Measurements from ENCODE around the gene STEAP1B. TPM values are rescaled to one million over a fixed set of nuclear protein-coding genes. Genes with fewer than 3 reads are reported as not detected.

Gene STEAP1B
- total and polyA plus RNA-seq, 8 donors: 0.13 to 1.6 TPM; not detected in 6

DNA sequence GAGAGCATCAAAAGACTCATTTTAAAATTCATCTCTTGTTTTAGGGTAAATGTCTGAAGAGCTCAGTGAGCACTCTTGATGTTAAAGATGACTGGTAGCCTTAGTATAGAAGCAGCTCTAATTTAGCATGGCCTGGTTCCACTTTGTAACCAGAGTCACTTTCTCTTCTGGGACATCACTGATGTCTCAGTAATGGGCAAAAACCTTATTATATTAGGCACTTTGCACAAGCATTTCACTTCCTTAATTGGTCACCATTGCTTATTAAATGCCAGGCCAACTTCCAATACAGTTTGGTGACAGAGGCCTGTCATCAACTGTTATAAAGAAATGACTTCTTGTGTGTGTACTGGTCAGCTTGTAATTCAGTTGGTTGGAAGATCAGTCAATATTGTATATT is 53.0 kb downstream of the STEAP1B start:
- intact Hi-C loops (cut with DNase I; ENCODE audit: low total_unique reads): no loop called here
- no peak overlapping the region for H3K27ac ChIP-seq
- TF ChIP-seq EP300 (IDR thresholded peaks at IDR 0.05) (no peak), POLR2AphosphoS5 (IDR thresholded peaks at IDR 0.05) (no peak), POLR2A (IDR thresholded peaks at IDR 0.05) (no peak)
- TF ChIP-seq, protein P1, sequence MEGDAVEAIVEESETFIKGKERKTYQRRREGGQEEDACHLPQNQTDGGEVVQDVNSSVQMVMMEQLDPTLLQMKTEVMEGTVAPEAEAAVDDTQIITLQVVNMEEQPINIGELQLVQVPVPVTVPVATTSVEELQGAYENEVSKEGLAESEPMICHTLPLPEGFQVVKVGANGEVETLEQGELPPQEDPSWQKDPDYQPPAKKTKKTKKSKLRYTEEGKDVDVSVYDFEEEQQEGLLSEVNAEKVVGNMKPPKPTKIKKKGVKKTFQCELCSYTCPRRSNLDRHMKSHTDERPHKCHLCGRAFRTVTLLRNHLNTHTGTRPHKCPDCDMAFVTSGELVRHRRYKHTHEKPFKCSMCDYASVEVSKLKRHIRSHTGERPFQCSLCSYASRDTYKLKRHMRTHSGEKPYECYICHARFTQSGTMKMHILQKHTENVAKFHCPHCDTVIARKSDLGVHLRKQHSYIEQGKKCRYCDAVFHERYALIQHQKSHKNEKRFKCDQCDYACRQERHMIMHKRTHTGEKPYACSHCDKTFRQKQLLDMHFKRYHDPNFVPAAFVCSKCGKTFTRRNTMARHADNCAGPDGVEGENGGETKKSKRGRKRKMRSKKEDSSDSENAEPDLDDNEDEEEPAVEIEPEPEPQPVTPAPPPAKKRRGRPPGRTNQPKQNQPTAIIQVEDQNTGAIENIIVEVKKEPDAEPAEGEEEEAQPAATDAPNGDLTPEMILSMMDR (IDR thresholded peaks at IDR 0.05): no peak

DNA sequence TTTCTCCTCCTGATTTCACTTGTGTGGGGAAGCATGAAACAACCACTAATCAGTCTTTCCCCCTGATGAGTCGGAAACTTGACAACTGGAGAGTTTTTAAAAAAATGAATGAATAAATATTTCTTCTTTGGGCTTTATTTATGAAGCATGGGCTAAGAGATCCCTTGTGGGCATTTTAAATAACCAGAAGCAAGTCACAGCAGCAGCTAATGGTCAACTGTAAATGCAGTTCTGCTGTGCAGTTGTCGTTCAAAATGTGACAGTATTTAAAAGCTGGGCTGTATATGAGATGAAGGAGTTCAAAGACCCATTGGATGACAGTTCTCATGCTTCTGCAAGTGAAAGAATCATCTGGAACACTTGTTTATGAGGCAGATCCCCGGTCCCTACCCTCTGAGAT is 54.1 kb downstream of the STEAP1B start:
- Histone ChIP-seq H3K36me3 (no peaks in the 10 kb centered on the region), H3K9me3 (no peaks in the 10 kb centered on the region), H3K4me1 (peaks cover 0 to 33% (median 22%) of the 10 kb centered on the region in 4 donors), H3K4me3 (no peak overlapping the region), H3K27me3 (no peaks in the 10 kb centered on the region), H3K27ac (peak overlapping the region in 1 of 5 donors; percentile 26)
- WGBS, 5 donors: 65 to 80% (median 72%) methylated on average over 3 of the region's 3 CpGs
- intact Hi-C loops (cut with DNase I; ENCODE audit: low total_unique reads): no loop called here
- DNase-seq: no peak
- TF ChIP-seq, protein P1 (IDR thresholded peaks at IDR 0.05): no peak
- TF ChIP-seq POLR2A (IDR thresholded peaks at IDR 0.05) (no peak), POLR2AphosphoS5 (IDR thresholded peaks at IDR 0.05) (no peak), EP300 (IDR thresholded peaks at IDR 0.05) (no peak)

More for the DNA sequence above, 53.0 kb downstream of the STEAP1B start:
- Histone ChIP-seq H3K27me3 (peaks cover 0 to 2% (median 0%) of the 10 kb centered on the region in 3 donors), H3K4me1 (peaks cover 0 to 33% (median 23%) of the 10 kb centered on the region in 4 donors), H3K4me3 (no peak overlapping the region), H3K9me3 (no peaks in the 10 kb centered on the region), H3K36me3 (no peaks in the 10 kb centered on the region)
- no peak for DNase-seq

DNA sequence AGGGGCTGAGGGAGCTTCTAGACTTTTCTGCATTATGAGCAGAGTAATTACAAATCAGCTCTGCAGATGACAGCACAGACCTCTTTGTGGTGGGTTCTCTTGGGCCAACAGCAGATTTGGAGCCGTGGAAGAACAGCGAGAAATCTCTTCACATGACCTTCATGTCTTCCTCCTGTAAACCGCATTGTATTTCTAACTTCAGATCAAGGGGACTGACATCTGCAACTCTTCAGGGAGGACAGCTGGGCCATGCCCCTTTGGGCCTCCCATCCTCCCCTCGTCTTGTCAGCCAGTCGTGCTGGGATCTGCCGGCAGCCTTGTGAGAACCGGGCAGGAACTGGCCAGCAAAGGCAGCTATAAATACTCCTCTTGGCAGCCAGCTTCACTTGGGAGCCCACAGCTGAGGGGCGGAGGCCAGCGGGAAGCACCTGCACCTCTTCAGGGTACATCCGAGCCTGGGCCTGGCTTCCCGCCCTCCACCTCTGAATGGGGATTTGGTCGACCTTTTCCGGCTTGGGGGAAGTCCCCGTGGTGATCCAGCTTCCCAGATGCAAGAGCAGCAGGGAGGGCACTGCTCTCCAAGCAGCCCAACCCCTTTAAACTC is 54.7 kb downstream of the STEAP1B start:
- 28 to 57% (median 46%) methylated on average over 7 to 14 of the region's 14 CpGs for WGBS, 5 donors
- Histone ChIP-seq H3K4me1 (peaks cover 0 to 33% (median 22%) of the 10 kb centered on the region in 4 donors), H3K4me3 (peak overlapping the region in 1 of 4 donors; percentile 12), H3K9me3 (no peaks in the 10 kb centered on the region), H3K27me3 (no peaks in the 10 kb centered on the region), H3K36me3 (no peaks in the 10 kb centered on the region), H3K27ac (peak overlapping the region in 4 of 5 donors; percentile 1 to 61 (median 30))
- peak in 2 of 3 donors; percentile 23 to 27 for TF ChIP-seq POLR2AphosphoS5 (IDR thresholded peaks at IDR 0.05)
- TF ChIP-seq POLR2A (IDR thresholded peaks at IDR 0.05): no peak
- intact Hi-C loops (cut with DNase I; ENCODE audit: low total_unique reads): no loop called here
- DNase-seq: peak; percentile 44 to 76

DNA sequence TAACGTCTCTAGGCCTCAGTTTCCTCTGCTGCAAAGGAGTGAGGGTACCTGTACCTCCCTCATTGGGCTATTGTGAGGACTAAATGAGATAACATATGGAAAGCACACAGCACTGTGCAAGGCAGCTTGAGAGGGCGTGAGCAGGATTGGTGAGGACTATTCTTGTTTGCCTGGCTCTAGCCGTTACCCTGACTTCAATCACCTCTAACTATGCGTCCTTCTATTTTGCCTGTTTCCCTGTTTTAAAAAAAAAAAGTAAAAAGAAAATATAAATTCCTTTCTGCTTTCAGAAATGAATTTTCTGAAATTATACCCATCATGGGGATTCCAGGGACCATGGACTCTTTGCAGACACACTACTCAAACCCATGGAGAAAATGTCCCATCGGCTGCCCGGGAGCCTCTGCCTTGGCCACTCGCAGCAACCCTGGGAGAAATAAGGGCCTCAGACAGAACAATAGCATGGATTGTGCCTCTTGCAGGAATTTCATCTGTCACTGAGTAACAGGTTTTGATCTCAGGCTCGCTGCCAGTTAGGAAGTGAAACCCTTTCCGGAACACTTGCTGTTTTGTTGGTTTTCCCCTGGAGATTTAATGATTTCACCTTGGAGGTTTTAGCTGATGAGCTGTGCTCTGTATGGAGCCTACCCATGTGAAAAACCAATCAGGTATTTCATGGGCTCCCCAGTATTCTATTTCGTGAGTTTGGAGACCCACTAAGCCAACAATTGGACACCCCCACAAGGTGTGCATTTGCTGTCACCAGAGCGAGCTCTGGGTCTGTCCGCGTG is 55.6 kb downstream of the STEAP1B start:
- Histone ChIP-seq H3K36me3 (no peaks in the 10 kb centered on the region), H3K27ac (peak overlapping the region in 2 of 5 donors; percentile 45 to 61), H3K9me3 (no peaks in the 10 kb centered on the region), H3K4me1 (peaks cover 0 to 33% (median 22%) of the 10 kb centered on the region in 4 donors), H3K27me3 (no peaks in the 10 kb centered on the region), H3K4me3 (no peak overlapping the region)
- WGBS, 5 donors: 56 to 72% (median 56%) methylated on average over 13 of the region's 13 CpGs
- TF ChIP-seq POLR2A (IDR thresholded peaks at IDR 0.05): no peak
- TF ChIP-seq POLR2AphosphoS5 (IDR thresholded peaks at IDR 0.05): peak in 2 of 3 donors; percentile 11 to 18
- no peak for TF ChIP-seq EP300 (IDR thresholded peaks at IDR 0.05)
- TF ChIP-seq, protein P1 (IDR thresholded peaks at IDR 0.05): no peak
- intact Hi-C loops (cut with DNase I; ENCODE audit: low total_unique reads): no loop called here
- DNase-seq: peak; percentile 43 to 82
